ENCODE results near the gene UBE2S.

UBE2S gene

GRCh38 chr19:55383279-55384130 lies 24.1 kb downstream of the UBE2S start:
- peak; percentile 18 for DNase-seq (ENCODE audit: low read depth)

DNA sequence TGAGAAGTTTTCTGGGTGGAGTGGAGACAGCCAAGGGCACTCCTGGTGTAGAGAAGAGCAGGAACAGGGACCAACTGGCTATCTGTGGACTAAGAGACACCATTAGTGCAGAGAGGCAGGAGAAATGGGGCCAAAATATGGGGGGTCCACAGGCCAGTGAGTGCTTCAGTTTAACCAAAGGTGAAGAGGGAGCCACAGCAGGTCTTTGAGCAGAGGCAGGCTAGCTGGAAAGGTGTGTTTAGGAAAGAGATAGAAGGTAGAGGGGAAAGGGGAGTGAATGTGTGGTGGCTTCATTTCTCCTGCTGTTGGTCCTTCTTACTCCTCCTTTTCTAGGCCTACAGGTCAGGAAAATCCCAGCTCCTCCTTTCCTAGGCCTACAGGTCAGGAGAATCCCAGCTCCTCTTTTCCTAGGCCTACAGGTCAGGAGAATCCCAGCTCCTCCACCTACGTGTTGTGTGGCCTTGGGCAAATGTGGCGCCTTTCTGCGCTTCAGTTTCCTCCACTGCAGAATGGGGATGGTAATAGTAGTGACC lies 25.0 kb downstream of the UBE2S start:
- DNase-seq (ENCODE audit: low read depth), result no peak

DNA sequence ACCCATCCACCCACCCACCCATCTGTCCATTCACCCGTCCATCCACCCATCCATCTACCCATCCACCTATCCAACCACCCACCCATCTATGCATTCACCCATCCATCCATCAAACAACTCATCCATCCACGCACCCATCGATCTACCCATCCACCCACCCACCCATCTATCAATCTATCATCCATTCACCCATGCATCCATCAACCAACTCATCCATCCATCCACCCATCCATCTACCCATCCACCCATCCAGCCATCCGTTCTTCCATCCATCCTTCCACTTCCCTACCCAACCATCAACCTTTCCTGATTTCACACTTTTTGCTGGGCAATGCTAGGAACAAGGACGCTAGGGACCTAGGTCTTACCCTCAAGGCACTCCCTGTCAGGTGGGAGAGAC lies 25.6 kb downstream of the UBE2S start:
- DNase-seq (ENCODE audit: low read depth), result no peak

DNA sequence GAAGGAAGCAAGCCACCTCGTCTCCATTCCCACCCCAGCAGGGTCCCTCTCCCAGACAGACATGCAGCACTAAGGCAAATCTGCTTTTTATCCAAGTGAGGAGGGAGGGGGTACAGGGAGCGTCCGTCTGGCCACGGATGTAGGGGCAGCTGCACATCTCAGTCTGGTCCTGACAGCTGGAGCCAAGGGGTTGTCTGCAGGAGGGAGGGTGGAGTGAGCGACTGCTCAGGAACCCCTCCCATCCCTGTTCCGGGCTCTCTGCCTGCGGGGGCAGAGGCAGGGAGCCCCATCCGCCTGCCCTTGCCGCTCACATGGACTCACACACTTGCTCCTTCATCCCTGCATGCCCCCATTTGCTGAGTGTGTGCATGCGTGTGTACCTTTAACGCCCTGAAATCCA lies 28.4 kb downstream of the UBE2S start:
- no peak for DNase-seq (ENCODE audit: low read depth)

GRCh38 chr19:55377356-55378131 lies 30.0 kb downstream of the UBE2S start:
- DNase-seq (ENCODE audit: low read depth), result no peak

DNA sequence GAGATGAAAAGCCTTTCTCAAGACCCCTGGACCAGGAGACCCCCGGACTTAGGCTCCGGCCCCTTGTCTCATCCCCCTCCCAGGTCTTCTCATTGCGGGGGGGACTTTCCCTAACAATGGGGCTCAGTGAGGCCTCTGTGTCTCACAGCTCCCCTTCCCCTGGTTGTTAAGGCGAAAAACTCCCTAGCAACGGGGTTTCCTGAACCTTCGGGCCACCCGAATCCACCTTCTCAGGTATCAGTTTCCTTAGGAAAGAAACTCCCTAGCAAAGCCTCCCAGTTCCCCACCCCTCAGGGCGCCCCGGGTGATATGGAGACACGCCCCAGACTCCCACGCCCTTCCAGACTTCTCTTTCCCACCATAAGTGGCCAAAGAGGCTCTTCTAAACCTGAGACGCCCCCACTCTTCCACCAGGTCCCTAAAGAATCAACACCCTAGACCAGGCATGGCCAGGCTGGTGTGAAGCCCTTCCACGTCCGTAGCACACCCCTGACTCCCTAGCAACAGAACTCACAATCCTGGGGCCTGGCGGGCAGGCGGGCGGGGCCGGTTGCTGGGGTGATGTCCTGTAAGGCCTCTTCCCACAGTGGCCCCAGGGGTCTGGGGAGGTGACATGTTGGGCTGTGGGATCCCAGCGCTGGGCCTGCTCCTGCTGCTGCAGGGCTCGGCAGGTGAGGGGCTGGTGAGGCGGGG lies 31.2 kb downstream of the UBE2S start, which contains the start of gene TMEM190:
Gene TMEM190 (plus strand): TSS at position 586 of the 693 bp plus-strand sequence. CDS start 28 bp downstream, at position 614.
- no peak for DNase-seq (ENCODE audit: low read depth)

DNA sequence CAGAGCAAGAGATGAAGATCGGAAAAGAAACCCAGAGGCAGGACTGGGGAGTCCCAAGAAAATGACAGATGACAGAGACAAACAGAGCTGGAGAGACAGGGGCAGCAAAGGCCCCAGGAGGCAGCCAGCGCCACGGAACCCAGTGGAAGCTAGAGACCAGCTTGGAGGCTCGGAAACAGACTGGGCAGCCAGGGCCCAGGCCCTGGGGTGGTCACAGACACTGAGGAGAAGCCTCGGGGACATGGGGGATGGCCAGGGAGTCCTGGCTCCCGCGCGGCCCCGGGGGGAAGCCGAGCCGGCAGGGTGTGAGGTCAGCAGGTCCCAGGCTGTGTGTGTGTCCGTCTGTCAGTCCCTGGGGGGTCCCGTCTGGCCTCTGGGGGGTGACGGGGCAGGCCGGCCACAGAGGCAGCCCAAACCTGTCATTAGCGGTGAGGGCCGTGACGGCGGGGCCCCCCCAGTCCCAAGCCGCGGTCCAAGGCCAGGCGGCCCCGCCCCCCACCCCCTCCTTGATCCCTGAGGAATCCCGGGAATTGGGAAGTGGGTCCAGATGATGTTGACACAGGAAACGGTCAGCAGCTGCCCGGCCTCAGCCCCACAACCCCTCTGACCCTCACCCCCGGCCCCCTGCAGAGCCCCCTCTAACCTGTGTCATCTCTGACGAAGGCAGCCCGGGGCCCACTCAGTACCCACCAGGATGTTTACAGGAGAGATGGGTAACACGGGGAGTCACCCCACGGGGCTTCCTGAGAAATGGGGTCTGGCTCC lies 33.4 kb downstream of the UBE2S start:
- DNase-seq (ENCODE audit: low read depth), result no peak

DNA sequence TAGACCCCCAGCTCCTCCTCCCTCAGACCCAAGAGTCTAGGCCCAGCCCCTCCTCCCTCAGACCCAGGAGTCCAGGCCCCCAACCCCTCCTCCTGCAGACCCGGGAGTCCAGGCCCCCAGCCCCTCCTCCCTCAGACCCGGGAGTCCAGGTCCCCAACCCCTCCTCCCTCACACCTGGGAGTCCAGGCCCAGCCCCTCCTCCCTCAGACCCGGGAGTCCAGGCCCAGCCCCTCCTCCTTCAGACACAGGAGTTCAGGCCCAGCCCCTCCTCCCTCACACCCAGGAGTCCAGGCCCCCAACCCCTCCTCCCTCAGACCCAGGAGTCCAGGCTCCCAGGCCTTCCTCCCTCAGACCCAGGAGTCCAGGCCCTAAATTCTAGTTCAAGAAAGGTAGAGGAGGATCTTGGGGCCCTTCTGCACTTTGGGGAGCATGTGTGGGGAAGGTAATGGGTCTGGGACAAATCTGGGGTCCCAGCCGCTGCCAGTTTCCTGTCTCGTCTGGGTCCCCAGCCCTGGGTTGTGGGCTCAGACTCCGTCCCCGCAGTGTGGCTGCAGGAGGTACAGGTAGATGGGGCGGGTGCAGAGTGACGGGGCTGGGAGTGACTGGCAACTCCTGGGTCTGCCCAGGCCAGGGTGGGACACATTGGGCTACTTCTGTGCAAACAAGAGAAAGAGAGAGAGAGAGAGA lies 34.1 kb downstream of the UBE2S start:
- no peak for DNase-seq (ENCODE audit: low read depth)

DNA sequence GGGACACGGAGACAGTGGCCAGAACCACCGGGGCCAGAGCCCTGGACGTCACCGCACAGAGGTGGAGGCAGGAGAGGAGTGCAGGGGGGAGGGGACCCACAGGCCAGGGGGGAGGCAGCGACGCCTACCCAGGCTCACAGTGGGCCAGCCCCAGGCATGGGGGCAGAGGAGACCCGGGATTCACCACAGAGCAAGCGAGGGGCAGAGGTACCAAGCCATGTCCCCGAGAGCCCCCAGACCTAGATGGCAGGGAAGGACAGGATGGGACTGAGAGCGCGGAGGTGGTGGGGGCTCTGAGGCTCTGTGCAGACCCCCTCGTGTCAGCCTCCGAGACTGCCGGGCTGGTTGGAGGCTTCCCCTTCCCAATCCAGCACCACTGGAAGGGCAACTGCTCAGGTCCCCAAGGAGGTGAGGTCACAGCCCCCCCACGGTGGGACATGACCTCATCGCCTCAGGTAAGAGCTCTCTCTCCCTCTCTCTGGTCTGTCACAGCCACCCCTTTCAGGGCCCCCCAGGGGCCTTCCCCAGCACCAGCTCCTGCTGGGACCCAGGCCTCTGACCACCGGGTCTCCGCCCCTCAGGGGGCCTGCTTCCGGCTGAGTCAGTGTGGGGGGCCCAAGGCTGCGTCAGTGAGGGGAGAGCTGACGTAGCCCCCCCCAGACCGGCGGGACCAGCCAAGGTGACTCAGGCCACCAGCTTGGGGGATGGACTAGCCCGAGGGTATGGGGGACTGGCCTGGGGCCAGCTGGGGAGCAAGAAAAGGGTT lies 35.1 kb downstream of the UBE2S start:
- no peak for DNase-seq (ENCODE audit: low read depth)

DNA sequence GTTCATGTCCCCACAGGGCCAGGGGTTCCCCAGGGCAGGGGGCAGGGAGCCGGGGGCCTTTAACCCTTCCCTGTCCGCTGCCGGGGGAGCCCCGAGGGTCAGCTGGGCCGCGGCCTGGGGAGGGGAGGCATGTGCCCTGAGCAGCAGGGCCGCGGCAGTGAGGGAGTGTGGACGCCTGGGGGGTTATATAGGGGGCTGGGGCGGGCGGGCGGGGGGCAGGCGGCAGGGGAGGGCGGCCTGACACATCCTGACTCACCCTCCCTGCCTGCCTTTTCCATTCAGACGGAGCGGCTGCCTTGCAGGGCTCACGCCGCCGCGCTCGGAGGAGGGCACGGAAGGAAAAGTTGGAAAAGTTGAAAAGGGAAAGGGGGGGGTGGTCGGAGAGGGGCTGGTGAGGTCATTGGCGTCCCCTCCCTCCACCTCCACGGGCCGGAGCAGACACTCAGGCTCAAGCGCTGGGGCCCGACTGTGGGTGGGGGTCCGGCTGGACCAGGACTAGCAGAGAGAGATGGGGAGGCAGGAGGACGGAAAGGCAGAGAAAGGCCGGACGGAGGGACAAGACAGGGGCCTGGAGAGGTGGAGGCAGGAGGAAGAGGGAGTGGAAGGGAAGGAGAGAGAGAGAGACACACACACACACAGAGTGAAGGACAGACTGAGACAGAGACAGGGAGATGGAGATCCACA lies 37.1 kb downstream of the UBE2S start, which contains the start of gene IL11:
Gene IL11 (minus strand): TSS at position 159 of the 684 bp plus-strand sequence. CDS start 153 bp downstream, at position 6.
- no peak for DNase-seq (ENCODE audit: low read depth)

DNA sequence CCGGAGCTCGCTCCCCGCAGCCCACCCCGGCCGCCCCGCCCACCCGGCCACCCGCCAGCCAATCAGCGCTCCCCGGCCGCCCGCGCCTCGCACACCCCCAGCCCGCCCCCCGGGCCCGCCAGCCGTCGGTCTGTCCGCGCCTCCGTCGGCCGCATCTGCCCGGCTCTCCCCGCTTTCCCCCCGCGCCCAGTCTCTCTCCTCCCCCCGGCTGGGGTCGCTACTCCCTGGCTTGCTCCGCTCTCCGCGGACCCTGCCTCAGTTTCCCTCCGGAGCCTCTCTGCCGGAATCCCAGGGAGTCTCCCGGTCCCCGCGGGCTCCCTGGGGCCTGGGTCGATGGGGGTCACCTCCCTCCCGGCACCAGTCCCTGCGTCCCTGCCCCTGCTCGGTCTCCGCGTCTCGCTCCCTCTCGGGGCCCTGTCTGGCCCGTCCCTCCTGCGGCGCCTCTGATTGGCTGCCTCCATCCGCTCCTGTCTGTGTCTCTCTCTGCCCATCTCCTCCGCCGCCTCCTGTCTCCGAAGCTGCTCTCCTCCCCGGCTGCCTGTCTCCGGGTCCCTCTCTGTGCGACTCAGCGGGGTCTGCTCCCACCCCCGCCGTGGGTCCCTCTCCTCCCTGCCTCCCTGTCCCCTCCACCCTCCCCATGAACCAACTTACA lies 37.8 kb downstream of the UBE2S start:
- no peak for DNase-seq (ENCODE audit: low read depth)

DNA sequence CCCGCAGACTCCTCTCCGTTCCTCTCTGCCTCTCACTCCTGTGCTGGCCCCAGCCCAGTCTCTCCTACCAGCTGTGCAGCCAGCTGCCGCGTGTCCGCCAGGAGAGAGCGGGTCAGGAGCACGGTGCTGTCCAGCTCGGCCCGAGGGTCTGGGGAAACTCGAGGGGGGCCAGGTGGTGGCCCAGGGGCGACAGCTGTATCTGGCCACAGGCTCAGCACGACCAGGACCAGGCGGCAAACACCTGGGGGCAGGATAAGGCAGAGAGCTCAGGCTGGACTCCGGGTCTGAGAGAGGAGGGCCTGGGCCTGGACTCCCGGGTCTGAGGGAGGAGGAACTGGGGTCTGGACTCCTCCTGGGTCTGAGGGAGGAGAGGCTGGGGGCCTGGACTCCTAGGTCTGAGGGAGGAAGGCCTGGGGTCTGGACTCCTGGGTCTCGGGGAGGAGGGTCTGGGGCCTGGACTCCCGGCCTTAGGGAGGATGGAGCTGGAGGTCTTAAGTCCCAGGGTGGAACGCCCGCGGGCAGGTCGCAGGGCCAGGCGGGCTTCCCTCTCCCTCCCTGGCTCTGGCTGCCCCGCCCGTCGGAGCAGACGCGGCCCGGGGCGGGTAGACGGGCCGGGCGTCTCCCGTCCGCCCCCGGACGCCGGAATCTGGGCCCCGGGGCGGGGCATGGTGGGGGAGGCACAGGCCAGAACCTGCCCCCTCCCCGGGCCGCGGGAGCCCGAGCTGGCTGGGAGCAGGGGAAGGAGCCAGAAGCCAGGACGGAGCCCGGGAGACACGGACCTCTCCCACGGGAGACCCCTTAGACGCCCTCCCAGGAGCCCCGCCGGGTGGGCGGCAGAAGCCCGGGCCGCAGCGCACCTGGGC lies 38.7 kb downstream of the UBE2S start:
- no peak for DNase-seq (ENCODE audit: low read depth)

- no peak for DNase-seq (ENCODE audit: low read depth)
These were observed 39.5 kb downstream of the UBE2S start for GRCh38 chr19:55368106-55368505.

- no peak for DNase-seq (ENCODE audit: low read depth)
These were observed 40.8 kb downstream of the UBE2S start for GRCh38 chr19:55366790-55367189.

DNA sequence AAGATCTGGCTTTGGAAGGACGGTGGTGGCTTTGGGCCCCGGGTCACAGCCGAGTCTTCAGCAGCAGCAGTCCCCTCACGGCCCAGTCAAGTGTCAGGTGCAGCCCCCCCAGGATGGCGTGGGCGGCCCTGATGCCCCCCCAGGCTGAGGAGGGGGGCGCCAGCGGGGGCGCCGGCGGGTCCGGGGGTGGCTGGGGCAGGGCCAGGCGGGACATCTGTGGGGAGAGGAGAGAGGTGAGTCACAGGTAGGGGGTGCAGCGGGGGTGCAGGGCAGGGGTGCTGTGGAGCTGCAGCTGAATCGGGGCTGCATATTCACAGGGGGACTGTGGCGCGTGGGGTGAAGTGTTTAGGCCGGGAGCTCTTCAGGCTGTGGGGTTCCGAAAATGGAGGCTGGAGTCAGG lies 41.6 kb downstream of the UBE2S start:
- DNase-seq (ENCODE audit: low read depth), result no peak

DNA sequence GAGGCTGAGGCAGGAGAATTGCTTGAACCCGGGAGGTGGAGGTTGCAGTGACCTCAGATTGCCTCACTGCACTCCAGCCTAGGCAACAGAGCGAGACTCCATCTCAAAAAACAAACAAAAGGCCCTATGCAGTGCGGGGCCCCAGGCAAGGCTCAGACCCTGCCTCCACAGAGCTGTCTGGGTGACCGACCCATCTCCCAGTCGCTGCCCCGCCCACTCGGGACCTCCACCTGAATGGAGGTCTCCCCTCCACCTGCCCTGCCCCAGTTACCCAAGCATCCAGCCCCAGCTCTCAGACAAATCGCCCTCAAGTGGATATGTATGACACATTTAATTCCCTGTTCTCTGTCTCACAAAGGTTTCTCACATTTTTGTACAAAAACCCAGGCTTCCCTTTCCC lies 42.3 kb downstream of the UBE2S start:
- no peak for DNase-seq (ENCODE audit: low read depth)

DNA sequence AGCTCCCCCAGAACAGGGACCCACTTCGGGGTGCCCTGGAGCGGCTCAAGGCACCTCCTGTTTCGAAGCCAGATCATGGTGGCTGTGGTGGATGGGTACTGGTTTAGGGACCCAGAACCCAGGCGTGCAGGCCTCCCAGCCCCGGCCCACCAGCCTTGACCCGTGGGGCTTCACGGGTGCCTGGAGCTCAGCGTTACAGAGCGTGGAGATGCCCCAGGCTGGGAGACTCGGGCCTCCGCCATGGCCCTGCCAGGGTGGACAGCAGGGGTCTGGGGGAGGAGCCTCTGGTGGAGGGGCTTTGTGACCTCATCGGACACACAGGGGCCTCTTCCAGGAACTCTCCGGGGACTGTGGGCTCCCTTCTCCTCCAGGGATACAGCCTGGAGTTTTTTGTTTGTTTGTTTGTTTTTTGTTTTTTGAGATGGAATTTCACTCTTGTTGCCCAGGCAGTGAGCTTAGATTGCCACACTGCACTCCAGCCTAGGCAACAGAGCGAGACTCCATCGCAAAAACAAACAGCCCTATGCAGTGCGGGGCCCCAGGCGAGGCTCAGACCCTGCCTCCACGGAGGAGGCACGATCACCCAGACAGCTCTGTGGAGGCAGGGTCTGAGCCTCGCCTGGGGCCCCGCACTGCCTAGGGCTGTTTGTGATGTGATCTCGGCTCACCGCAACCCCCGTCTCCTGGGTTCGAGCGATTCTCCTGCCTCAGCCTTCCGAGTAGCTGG lies 44.4 kb downstream of the UBE2S start, which contains the start of gene GARIN5B:
Gene GARIN5B (minus strand): TSS at position 271 of the 727 bp plus-strand sequence. CDS start 194 bp downstream, at position 77.
- DNase-seq (ENCODE audit: low read depth), result no peak
